ENCODE data around the gene BRINP2. TPM values are rescaled to one million over a fixed set of nuclear protein-coding genes. Genes with fewer than 3 reads are reported as not detected.

Gene BRINP2
- polyA plus RNA-seq, 4 donors, result 0.14 to 0.29 (median 0.17) TPM

- DNase-seq (ENCODE audit: low read depth in 4 of 4, low spot score in 2 of 4), result peak in 1 of 4 donors; percentile 37
These were observed 85.7 kb downstream of the BRINP2 start for GRCh38 chr1:177256153-177257075.

DNA sequence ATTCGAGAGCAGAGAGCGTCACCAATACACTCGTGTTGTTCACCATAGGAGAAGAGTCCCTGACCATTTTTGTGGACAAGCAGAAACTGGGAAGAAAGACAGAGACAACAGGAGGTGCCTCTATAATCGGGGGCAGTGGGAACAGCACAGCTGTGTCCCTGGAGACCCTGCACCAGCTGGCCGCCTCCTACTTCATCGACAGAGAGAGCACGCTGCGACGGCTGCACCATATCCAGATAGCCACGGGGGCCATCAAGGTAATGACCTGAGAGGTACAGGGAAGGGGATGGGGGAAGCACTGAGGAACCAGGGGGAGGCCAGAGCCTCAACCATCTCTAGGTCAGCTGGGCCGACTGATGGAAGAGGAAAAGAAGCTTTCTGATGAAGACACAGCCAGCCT is 86.4 kb downstream of the BRINP2 start:
- DNase-seq (ENCODE audit: low read depth in 4 of 4, low spot score in 2 of 4), result no peak

- DNase-seq (ENCODE audit: low read depth in 4 of 4, low spot score in 2 of 4), result no peak
These were observed 86.8 kb downstream of the BRINP2 start for GRCh38 chr1:177257576-177257975.

DNA sequence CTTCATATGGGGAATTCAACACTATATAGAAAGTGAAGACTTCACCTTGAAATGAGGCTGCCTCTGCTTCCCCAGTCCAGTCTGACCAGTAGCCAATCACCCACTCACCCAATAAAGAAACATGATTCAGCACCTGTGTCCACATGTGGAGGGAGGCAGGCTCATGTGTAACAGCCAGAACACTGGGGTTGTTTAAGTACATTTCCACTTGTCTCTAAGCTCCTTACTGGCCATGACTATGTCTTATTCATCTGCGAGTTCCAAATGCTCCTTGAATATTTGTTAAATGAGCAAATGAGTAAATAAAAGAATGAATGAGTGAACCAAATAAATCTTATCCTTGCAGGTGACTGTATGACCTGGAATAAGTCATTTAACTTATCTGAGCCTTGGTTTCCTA is 100.1 kb downstream of the BRINP2 start:
- DNase-seq (ENCODE audit: low read depth in 4 of 4, low spot score in 2 of 4), result no peak

DNA sequence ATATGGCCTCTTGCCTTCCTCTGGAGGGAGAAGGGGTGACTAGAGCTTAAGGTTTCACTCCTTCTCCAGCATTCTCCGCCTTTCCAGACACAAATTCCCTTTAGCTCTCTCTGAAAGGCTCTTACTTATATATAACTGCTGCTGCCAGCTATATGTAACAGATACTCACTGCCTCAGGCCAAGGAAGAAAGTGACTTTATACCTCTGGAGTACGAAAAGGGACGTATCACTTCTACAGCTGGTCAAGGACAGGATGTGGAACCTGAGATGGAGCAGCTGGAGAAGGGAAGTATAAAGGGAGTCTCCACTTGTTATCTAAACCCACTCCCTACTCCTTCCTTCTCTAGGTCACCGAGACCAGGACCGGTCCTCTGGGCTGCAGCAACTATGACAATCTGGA is 102.4 kb downstream of the BRINP2 start:
- no peak for DNase-seq (ENCODE audit: low read depth in 4 of 4, low spot score in 2 of 4)

GRCh38 chr1:177274687-177275211 is 104.0 kb downstream of the BRINP2 start:
- DNase-seq (ENCODE audit: low read depth in 4 of 4, low spot score in 2 of 4), result no peak

GRCh38 chr1:177275736-177276135 is 105.0 kb downstream of the BRINP2 start:
- no peak for DNase-seq (ENCODE audit: low read depth in 4 of 4, low spot score in 2 of 4)

DNA sequence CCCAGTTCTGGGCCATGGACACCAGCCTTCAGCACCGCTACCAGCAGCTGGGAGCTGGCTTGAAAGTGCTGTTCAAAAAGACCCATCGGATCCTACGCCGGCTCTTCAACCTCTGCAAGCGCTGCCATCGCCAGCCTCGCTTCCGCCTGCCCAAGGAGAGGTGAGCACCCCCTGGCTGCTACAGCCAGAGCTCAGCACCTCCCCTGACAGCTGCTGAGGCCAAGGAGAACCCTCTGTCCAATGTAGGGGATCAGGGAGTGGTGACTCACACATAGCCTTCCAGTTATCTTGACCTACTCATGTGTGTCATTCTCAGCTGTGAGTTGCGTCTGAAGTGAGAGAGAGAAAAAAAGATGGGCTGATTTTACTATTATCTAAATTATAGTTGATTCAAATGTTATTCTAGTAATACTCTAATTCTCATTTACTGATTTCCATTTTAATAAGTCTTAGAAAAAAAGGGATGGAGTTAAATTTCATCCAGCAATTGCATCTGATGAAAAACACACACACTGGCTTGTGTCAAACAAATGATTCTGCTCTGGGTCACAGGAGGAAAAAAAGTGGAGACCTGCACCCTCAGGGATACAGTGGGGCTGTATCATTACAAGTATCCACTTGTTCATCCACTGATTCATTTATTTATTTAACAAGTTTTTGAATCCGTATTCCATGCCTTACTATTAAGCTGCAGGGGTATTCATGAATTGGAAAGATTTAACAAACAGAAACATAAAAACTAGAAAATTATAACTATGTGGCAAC is 108.0 kb downstream of the BRINP2 start:
- DNase-seq (ENCODE audit: low read depth in 4 of 4, low spot score in 2 of 4), result no peak

GRCh38 chr1:177281901-177282300 is 111.1 kb downstream of the BRINP2 start:
- no peak for DNase-seq (ENCODE audit: low read depth in 4 of 4, low spot score in 2 of 4)

GRCh38 chr1:177282976-177283375 is 112.2 kb downstream of the BRINP2 start:
- DNase-seq (ENCODE audit: low read depth in 4 of 4, low spot score in 2 of 4), result no peak

DNA sequence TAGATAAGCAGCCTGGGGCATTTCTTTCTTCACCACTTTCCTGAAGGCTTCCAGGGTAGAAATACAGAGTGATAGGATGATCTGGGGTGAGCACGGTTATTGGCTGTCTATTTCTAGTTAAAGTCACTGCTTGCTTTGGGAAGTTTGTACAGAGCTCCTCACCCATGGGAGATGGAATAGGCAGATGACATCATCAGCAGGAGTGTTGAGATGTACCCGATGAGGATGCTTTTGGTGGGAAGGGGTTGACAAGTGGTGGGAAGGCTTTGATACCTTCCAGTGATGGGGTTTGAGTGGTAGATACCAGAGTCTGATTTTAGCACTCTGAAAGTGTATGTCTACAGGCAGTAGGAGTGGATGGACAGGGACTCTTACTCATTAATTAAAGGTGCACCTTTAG is 112.6 kb downstream of the BRINP2 start:
- DNase-seq (ENCODE audit: low read depth in 4 of 4, low spot score in 2 of 4), result no peak

- no peak for DNase-seq (ENCODE audit: low read depth in 4 of 4, low spot score in 2 of 4)
These were observed 115.6 kb downstream of the BRINP2 start for GRCh38 chr1:177286396-177286795.

DNA sequence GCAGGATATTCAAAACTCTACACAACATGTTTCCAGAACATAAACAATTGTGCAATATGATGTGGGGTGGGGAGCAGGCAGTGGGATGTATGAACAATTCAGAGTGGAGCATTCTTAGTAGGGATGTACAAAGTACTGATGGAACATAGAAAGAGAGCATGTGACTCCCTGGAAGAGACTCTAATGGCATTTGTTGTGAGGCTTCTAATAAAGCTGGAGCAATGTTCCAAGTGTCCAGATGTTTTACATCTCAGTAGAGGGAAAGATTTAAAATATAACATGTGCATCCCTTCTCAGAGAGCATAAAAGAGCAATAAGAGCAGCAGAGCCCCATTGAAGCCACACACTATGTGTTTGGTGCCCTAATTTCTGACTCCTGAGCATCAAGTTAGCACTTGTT is 116.5 kb downstream of the BRINP2 start:
- DNase-seq (ENCODE audit: low read depth in 4 of 4, low spot score in 2 of 4), result peak in 1 of 4 donors; percentile 37

GRCh38 chr1:177287994-177288393 is 117.2 kb downstream of the BRINP2 start:
- DNase-seq (ENCODE audit: low read depth in 4 of 4, low spot score in 2 of 4), result no peak

DNA sequence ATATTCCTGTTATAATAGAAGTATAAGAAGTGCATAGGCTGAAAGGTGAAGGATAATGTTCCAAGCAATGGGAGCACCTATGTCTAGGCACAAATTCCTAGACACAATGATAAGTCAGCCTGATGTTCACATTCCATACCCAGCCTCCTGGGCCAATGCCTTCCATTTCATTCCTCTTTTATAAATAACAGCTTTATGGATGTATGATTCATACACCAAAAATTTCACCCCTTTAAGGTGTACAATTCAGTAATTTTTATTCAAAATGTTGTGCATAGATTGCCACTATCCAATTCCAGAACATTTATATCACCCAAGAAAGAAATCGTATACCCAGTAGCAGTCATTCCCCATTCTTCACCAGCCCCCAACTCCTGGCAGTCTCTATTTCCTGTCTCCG is 118.8 kb downstream of the BRINP2 start:
- no peak for DNase-seq (ENCODE audit: low read depth in 4 of 4, low spot score in 2 of 4)

GRCh38 chr1:177300431-177300830 is 129.7 kb downstream of the BRINP2 start:
- no peak for DNase-seq (ENCODE audit: low read depth in 4 of 4, low spot score in 2 of 4)

GRCh38 chr1:177301425-177302124 is 130.8 kb downstream of the BRINP2 start:
- DNase-seq (ENCODE audit: low read depth in 4 of 4, low spot score in 2 of 4), result no peak

GRCh38 chr1:177302357-177303044 is 131.7 kb downstream of the BRINP2 start:
- no peak for DNase-seq (ENCODE audit: low read depth in 4 of 4, low spot score in 2 of 4)

GRCh38 chr1:177305040-177306018 is 134.6 kb downstream of the BRINP2 start:
- no peak for DNase-seq (ENCODE audit: low read depth in 4 of 4, low spot score in 2 of 4)

Measured in left renal cortex interstitium (tissue), 4 donors.